Activated CD4-positive, alpha-beta T cell treated with anti-CD3 and anti-CD28 coated beads, Interleukin-2, amount 50 U/mL, for 48 hours (primary cell): Measurements from ENCODE around the gene MGP.

Experiments
- DNase-seq, 2 experiments: peaks; one replicate each; pipeline ENCODE4 v3.0.0-alpha.2; 2020

Gene MGP

GRCh38 chr12:14902465-14902864 is 16.8 kb upstream of the MGP start:
- no peak for DNase-seq

- no peak for DNase-seq
These were observed 15.5 kb upstream of the MGP start for GRCh38 chr12:14901228-14901562.

GRCh38 chr12:14900521-14901227 is 15.0 kb upstream of the MGP start:
- DNase-seq = no peak

GRCh38 chr12:14896521-14897169 is 11.0 kb upstream of the MGP start:
- no peak for DNase-seq

GRCh38 chr12:14893506-14894250 is 8.0 kb upstream of the MGP start:
- no peak for DNase-seq

- no peak for DNase-seq
These were observed 7.3 kb upstream of the MGP start for GRCh38 chr12:14892726-14893505.

GRCh38 chr12:14890701-14891100 is 5.0 kb upstream of the MGP start:
- no peak for DNase-seq

- no peak for DNase-seq
These were observed 617 bp upstream of the MGP start for GRCh38 chr12:14886271-14886670.

- DNase-seq = peak; percentile 67 to 76
These were observed 1.2 kb downstream of the MGP start for GRCh38 chr12:14884458-14884878.

- no peak for DNase-seq
These were observed 2.0 kb downstream of the MGP start for GRCh38 chr12:14883686-14884085.

- no peak for DNase-seq
These were observed 4.7 kb downstream of the MGP start for GRCh38 chr12:14880890-14881453.

- DNase-seq = no peak
These were observed 6.3 kb downstream of the MGP start for GRCh38 chr12:14879222-14879933.

GRCh38 chr12:14878488-14878887 is 7.2 kb downstream of the MGP start:
- DNase-seq = no peak

- DNase-seq = no peak
These were observed 8.8 kb downstream of the MGP start for GRCh38 chr12:14876833-14877232.

GRCh38 chr12:14874882-14875281 is 10.8 kb downstream of the MGP start:
- no peak for DNase-seq

GRCh38 chr12:14873440-14874185 is 12.0 kb downstream of the MGP start:
- DNase-seq = no peak

- no peak for DNase-seq
These were observed 13.8 kb downstream of the MGP start for GRCh38 chr12:14871886-14872285.

- no peak for DNase-seq
These were observed 14.4 kb downstream of the MGP start for GRCh38 chr12:14871247-14871646.

GRCh38 chr12:14868916-14869506 is 16.6 kb downstream of the MGP start:
- DNase-seq = no peak

- no peak for DNase-seq
These were observed 25.2 kb downstream of the MGP start for GRCh38 chr12:14860490-14860889.

GRCh38 chr12:14858513-14858912 is 27.1 kb downstream of the MGP start:
- no peak for DNase-seq
